GM19395 (cell line): ENCODE measurements around the gene USP25.
"Not testable (repeated sequence)": the region's sequence is repeated elsewhere in the genome, so short reads cannot be mapped to it uniquely, and the experiment has no call there.

Experiments used
- ATAC-seq: cut with Tn5 transposase; IDR thresholded peaks from one replicate; pipeline ENCODE4 v1.9.1; 2021; ENCODE audit warnings: mild to moderate bottlenecking, moderate library complexity; ENCODE audit not compliant: unreplicated experiment

Gene USP25

DNA sequence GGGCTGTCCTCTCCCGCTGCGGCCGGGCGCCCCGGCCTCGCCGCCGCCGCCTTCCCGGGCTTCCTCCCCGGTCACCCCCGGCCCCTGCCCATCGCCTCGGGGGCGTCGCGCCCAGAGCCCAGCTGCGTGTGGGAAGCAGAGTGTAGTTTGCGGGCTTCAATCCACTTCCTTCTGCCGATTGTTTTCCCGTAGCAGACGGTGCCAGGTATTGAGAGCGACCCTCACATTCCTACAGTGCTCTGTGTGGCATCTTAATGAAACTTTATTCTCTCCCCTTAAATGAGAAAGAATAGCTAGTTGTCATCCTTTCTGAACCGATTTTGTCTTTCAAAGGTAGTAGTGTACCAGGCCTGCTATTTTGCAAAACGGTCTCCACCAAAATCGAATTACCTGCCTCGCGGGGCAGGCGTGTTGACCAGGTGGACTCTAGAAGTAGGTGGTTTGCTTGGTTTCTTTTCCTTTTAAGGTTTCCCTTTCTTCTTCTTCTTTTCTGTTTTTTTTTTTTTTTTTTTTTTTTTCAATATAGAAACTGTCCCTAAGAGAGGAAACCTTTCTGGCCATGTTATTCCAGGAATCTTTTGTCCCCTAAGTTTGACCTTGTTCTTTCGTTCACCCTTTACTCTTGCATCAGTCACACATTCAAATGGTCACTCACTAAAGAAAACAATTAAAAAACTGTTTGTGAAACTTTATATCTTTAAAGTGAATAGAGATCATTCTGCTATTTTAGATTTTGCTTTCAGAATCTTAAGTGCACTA lies 881 bp downstream of the USP25 start:
- no peak for ATAC-seq

DNA sequence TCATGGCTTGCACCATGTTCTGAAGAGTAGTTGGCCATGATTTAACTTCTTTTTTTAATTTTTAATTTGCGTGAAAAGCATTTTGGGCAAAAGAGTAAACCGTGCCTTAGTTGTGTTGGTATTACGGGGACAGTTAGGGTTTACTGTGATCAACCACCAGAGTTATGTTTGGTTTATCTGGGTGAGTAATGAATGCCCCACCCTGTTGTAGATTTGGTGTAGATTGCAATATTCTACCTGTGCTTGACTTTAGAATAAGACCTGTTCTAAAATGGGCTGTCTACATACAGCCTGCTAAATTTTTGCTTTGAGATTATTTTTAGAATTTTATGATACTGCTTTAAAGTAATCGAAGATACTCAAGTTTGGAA lies 1.4 kb downstream of the USP25 start:
- ATAC-seq = no peak

DNA sequence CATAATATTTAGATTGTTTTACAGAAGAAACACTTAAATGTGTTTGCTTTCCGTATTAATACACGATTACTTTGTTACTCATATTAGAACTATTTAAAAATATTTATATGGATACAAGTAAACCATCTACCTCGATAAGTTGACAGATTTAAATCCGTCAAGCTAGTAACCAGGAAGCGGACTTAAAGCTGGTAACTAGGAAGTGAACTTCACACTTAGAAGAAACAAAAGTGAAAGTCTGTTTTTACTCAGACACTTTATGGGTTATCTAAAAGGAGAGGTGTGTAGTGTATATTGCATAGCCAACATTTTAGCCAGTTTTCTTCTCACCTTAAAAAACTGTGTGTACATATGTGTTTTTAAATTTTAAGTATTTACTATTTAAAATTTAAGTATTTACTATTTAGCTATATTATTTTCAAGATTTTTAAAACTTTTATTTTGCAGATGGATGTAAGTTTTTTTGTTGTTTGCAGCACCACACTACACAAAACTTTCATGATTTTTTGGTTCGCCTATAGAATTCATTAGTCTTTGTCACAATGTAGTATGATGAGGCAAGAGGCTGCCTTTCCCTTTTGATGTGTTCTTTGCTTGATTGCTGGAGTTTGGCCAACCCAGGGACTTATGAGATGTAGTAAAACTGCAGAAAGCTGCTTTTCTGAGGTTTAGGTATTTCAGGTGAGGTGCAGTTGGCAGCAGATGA lies 2.7 kb downstream of the USP25 start:
- ATAC-seq = peak; percentile 66

DNA sequence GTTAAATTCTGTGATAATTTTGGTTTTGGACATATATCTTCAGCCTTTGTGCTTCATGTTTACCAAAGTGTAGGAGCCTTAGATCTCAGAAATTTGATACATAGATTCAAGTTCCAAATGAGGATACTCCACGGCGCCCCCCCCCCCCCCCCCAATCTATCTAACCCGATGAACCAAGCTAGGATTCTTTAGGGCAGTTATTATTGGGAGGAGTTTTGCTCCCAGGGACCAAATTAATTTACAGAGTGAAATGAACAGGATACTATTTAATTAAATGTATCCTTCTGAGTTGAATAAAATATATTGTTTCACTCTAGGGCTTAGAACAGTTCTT lies 3.2 kb downstream of the USP25 start:
- no peak for ATAC-seq

DNA sequence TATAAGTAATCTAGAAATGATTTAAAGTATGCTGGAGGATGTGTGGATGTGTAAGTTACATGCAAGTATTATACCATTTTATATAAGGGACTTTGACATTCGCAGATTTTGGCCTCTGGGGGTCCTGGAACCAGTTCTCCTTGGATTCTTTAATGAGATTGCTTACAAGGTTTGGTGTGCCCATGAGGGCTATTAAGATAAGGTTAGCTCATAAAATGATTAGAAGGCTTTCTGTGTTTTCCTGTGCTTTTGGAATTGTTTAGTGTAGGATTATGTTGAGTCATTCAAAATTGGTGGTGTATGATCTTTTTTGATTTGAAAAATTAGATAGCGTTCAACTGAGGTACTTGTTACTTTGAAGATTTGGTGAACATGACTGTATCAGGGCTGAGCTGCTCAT lies 5.6 kb downstream of the USP25 start:
- ATAC-seq = no peak

DNA sequence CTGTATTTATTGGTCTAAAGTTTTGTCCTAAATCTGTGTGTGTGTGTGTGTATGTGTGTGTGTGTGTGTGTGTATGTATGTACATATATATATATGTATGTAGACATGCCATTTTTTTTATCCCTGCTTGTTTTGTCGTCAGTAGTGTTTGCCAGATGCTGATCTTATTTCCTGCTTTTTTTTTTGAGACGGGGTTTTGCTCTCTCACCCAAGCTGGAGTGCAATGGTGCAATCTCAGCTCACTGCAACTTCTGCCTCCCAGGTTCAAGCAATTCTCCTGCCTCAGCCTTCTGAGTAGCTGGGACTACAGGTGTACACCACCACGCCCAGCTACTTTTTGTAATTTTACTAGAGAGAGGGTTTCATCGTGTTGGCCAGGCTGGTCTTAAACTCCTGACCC lies 6.1 kb downstream of the USP25 start:
- not testable (repeated sequence) for ATAC-seq

DNA sequence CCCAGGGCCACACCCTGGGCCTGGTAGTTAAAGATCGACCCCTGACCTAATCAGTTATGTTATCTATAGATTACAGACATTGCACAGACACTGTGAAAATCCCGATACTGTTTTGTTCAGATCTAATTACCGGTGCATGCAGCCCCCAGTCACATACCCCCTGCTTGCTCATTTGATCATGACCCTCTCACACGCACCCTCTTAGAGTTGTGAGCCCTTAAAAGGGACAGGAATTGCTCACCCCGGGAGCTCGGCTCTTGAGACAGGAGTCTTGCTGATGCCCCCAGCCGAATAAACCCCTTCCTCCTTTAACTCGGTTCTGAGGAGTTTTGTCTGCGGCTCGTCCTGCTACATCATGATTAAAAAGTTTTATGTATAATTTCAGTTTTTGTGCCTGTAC lies 9.0 kb downstream of the USP25 start:
- not testable (repeated sequence) for ATAC-seq

DNA sequence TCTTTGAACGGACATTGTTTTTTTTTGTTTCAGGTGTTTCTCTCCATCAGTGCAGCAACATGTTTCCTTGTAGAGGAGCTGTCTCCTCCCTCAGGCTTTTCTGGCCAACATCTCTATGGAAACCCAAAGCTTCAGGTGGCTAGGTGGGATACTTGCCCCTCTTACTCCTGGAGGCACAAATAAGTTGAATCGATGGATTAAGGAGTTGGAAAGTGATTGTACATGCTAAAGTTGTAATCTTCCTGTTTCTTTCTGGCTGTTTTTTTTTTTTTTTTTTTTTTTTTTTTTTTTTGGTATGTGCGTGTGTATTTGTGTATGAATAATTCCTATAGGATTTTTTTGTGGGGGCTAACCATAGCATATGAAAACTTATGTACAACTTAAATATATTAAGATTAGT lies 10.6 kb downstream of the USP25 start:
- ATAC-seq = no peak

DNA sequence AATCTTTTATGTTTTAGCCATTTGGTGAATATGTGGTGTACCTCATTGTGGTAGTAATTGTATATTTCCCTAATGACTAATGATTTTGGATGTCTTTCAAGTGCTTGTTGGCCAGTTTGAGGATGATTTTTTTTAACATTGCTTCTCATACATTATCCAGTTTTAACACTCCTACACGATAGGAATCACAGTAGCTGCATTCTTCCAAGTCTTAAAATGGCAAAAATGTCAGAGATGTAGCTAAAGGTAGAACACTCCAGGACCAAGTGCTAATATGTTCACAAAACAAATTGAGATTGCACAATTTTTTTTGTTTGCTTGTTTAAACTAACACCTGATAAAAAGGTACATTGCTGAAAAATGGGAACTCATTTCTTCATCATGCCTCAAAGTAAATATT lies 11.7 kb downstream of the USP25 start:
- ATAC-seq = no peak

DNA sequence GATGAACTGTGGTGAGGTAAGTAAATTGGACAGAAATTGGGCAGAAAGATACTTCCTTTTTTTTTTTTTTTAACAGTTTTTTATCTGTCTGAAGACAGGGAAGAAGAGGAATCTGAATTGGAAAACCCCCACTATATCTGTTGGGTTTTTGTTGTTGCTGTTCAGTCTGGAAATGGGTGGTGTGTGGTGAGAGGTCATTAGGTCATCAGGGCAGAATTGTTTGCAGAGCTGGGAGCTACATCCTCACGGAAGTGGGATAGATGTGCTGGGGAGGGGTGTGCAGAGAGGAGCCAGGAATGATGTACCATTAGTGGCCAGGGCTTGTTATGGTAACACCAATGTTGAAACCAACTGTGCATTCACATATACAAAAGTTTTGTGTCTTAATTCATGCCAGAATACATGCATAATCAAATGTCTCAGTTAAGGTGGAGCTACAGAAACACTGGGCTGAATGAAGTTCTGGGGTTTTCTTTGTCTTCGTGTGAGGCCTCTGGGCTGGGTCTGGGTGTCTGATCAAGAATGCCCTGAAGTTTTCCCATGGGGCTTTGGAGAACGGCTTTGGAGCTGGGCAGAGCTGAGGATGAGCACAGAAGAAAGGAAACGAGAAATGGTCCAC lies 12.4 kb downstream of the USP25 start:
- no peak for ATAC-seq

DNA sequence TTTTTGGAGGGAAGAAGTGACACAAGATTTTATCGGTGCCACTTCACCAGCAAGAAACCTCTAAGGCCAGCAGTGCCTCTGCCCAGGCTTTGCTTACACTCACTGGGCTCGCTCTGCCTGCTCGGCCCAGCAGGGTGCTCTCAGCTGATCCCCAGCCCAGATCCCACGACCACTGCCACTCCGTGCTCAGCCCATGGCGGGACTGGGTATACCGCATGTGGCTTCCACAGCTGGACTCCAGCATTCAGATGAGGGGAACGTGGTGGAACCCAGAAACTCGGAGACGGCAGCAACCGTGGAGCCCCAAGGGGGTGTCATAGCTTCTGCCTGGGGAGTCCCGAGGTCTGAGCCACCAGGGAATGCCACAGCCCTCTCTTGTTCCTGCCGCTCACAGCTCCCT lies 12.9 kb downstream of the USP25 start:
- ATAC-seq = no peak

DNA sequence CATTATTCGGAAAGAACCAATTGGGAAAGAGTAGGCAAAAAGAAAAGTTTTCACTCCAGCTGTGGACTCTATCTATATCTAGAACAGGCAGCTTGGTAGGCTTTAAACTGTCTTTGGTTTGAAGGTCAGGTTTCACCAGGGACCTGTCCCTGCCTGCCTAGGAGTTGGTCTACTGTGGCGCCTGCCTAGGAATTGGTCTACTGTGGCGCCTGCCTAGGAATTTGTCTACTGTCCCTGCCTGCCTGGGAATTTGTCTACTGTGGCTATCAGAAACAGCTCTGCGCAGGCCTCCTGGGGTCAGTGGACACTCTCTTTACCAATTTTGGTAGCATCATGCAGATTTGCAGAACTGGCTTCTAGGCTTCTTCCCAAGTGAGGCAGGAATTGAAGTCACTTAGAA lies 13.8 kb downstream of the USP25 start:
- no peak for ATAC-seq

DNA sequence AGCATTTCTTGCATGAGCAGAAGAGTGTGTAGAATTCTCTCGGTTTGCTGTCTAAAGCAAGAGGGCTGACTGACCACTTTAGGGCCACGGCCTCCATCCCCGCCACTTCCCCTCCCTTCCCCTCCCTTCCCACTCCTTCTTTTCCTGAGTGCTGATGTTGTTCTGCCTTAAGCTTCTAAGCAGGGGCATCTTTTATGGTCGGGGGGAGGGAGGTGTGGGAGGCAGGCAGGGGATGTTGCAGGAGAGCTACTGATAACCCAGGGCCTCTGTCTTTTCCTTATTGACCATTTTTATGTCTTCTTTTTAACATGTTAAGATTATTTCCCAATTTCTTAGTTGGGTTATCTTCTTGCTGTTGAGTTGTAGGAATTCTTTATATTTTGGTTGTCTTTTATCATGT lies 15.1 kb downstream of the USP25 start:
- ATAC-seq = no peak

DNA sequence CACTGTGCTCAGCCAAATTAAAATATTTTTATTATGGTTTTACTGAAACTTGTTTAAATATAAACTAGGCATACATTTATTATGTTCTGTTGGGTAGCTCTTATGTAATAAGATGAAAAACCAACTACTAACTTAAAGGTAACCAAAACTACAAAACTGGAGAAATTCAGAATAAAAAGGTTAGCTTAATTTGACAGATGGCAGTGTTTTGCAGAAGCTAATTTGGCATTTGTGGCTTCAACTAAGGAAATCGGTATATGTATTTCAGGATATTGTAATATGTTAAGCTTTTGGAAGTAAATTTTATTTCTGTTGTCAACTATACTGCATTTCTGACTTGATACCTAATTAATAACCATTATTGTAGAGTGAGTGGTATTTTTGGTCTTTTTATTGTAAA lies 18.8 kb downstream of the USP25 start:
- ATAC-seq = no peak

DNA sequence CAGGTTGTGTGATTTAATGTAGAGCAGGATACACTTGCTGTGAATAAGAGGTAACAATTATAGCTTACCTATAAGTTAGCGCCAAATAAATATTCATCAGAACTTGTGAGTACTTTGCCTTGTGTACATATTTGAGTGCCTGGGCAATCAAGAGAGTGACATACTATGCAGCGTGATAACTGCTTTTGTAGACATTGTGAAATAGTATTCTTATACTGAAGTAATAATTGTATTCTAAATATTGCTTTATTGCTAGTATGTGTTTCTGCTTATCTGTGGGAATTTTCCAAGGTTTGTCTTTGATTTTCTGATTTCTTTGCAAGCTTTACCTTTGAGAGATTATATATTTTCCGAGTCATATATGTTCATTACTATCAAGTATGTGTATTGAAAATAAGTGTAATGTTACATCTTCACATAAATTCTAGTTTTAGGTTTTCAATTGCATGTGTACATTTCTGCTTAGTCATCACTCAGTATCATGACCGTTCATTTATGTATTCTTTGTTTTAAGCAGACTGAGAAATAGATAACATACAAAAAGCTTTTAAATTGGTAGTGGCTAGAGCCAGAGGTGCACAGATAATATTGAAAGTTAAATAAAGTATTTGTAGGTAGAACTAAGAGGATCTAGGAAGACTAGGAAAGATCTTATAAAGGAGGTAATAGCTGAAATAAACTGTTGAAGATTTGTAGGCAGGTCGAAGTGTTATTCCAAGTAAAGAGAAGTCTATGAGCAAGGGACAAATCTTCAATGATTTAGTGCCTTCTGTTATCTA lies 19.5 kb downstream of the USP25 start:
- no peak for ATAC-seq

DNA sequence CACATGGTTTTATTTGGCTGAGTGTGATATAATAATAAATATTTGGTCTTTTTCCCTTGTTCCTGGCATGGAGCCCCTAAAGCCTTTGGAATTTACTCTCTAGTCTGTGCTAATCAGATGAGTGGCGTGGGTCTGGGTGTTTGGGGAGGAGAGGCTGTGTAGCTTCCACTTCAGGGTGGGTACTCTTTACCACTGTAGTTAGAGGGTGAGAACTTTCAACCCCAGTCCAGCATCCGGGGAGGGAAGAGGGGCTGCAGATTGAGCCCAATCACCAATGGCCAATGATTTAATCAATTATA lies 20.0 kb downstream of the USP25 start:
- ATAC-seq = no peak

DNA sequence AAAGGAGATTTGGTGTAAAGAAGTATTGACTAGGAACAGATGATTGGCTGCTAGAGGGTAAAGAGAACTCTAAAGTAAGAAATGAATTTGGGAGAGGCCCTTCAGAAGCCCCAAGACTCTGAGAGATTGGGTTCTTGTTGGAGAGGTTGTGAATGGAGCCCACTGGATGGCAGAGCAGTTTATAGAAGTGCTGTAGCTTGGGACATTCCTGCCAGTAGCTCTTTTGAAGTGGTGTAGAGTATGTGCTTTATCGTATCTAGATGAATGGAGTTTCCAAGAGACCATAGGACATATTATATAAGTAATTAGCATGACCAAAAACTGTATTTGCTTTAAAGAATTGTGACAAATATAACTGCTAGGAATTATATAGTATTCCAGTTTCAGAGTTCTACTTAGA lies 21.3 kb downstream of the USP25 start:
- no peak for ATAC-seq

DNA sequence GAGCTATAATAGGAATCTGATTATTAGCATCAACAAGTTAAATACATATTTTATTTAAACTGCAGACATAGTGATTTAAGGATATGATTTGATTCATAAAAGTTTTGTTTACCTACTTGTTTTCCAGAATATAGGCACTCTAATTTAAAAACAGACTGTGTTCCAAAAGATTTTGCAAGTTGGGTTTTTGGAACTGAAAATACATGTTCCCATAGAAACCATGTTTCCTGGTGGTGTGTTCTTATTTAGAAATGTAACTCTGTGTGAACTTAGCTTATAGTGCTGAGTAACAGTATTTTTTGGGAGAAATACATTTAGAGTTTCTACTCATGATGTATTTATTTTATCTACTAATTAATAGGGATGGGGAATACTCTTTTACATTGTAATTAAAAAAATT lies 21.8 kb downstream of the USP25 start:
- ATAC-seq = no peak

DNA sequence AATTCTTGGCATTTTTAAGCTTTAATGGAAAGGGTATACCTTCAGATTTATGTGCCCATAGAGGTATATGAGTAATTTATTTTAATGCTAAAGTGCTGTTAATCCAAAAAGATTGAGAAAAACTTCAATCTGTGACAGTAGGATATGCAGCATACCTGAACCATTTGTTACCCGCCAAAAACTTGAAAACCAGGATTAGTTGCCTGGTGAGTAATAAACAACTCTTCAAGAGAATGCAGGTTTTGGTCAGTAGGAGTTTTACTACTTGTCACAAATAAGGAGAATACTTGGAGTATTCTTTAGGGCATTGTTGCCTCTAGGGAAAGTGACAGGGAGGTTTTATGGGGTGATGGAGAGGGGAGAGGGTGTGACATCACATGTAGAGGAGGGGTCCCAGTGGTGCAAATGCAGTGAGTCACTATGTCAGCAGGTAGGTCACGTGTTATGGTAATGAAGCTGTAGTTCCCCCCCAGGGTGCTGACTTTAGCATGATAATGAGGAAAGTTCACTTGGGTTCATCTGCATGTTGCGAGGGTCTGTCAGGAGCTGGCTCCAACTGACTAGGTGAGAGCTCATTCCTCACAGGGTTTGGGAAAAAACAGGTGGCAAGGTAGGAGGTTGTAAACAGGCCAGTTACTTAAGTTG lies 23.1 kb downstream of the USP25 start:
- ATAC-seq = no peak

DNA sequence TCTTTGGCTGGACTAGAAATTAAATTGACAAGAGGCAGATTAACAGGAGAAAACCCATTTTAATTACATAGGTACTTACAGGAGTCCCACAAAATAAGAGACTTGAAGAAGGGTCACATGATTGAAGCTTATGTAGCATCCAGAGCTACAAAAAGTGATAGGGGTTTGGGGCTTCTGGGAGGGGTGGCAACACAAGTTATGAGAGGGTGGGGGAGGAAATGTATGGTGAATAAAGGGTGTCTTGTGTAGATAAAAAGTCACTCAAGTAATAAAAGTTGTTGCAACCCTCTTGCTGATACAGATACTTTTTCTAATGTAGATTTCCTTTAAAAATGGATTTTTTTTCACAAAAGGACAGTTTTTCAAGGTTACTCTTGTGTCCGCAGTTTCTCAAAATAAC lies 24.0 kb downstream of the USP25 start:
- no peak for ATAC-seq

DNA sequence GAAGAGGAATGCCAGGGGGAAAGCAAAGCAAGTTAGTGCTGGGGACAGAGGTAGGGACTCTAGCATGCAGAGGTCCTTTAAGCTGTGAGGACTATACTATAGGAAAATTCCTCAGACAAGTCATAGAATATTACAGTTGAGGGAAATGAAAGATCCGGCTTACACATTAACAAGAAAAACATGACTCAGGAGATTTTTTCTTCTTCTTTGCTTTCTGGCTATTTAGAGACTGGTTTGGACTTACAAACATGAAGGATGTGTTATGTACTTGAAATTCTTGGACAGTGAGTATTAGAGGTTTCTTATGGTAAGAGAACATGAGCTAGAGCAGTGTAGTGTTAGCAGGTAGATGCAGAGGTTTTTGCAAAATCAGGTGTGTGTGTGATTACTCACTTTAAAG lies 24.9 kb downstream of the USP25 start:
- ATAC-seq = no peak
